CMK (cell line): ENCODE data around the gene TNFRSF4.
A peak's percentile ranks its signal among the peaks of the same experiment; 100 is the strongest.

Experiments used
- DNase-seq: peaks from one replicate; pipeline ENCODE4 v3.0.0-alpha.2; 2010; ENCODE audit warnings: low read depth

Gene TNFRSF4

GRCh38 chr1:1232796-1233566 is 19.0 kb upstream of the TNFRSF4 start:
- DNase-seq: no peak

GRCh38 chr1:1232208-1232795 is 18.3 kb upstream of the TNFRSF4 start, which contains the start of gene B3GALT6:
B3GALT6 (plus strand) TSS chr1:1232237; CDS start chr1:1232279, 42 bp downstream.
- no peak for DNase-seq

- DNase-seq: peak; percentile 96
Measured at GRCh38 chr1:1231400-1232207, 17.7 kb upstream of the TNFRSF4 start, which contains the start of gene SDF4. SDF4 (minus strand) TSS chr1:1232001; CDS start chr1:1228772, 3,229 bp downstream.

DNA sequence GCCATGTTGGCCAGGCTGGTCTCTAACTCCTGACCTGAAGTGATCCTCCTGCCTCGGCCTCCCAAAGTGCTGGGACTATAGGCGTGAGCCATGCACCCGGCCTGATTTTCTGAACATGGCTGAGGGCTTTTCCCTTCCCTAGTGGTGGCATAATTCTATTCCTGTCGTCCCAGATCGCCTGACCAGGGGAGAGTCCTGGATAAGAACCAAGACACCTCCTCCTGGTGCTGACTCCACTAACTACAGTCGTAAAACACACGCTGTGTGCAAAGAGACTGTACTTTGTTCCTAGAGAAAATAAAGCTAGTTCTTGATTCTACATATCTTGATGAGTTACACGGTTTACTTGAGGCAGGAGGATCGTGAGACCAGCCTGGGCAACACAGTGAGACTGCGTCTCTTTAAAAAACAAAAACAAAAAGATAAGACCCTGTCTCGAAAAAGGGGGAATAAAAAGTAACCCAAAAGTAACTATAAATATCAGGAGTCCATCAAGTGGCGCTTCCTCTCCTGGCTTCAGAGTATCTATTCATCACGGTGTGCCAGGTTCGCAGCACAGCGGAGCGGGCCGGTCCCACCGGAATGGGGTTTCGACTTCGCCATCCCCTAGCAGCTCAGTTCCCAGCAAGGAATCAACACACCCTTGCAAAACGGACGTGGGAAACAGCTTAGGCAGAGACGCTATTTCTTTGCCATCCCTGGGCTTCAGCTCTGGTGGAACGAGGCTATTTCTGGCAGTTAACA is 16.9 kb upstream of the TNFRSF4 start:
- no peak for DNase-seq

DNA sequence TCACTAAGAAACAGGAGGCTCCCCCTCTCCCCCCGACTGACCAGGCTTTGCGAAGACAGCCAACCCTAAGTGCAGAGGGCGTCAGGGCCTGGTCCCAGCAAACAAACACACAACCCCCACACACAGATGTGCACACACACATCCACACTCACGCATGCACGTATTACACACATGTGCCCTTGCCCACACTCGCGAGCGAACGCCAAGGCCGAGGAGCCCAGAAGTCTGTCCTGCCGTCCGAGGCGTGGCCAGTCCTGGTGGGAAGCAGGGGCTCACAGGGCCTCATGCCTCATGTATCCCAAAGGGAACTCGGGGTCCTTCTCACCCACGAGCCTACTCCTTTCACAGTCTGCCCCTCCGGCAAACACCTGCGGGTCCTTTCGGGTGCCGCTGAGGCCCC is 15.8 kb upstream of the TNFRSF4 start:
- no peak for DNase-seq

GRCh38 chr1:1228596-1229321 is 14.8 kb upstream of the TNFRSF4 start:
- DNase-seq: no peak

- DNase-seq: no peak
Measured at GRCh38 chr1:1228187-1228586, 14.2 kb upstream of the TNFRSF4 start.

DNA sequence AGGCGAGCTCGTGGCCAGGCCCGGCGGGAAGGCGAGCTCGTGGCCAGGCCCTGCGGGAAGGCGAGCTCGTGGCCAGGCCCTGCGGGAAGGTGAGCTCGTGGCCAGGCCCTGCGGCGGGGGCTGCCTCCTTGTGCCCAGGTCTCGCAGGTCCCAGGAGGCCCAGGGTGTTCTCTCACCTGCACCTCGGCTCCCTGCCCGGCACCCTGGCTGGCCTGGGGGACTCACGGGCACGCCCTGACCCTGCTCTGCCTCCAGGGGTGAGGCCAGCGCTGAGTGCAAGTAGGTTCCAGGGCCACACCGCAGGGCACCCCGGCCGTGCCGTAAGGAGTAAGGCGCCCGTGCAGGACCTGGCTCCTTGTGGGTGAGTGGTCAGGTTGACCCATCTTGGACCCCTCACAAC is 13.4 kb upstream of the TNFRSF4 start:
- DNase-seq: no peak

GRCh38 chr1:1226566-1227362 is 12.8 kb upstream of the TNFRSF4 start:
- no peak for DNase-seq

DNA sequence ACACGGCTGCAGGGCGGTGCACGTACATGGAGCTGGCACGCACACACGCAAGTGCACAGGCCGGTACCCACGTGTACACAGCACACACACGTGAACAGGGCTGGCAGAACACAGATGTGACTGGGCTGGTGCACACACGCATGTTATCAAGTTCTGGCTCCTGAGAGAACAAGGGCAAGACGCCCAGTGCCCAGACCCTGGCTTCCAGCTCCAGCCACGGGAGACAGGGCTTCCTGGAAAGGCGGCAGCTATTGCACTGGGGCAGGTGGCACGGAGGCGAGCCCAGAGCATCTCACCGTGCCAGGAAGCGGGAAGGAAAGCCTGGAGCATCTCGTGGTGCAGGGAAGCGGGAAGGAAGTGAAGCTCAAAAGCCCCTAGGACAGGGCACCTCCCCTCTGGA is 12.0 kb upstream of the TNFRSF4 start:
- DNase-seq: no peak

DNA sequence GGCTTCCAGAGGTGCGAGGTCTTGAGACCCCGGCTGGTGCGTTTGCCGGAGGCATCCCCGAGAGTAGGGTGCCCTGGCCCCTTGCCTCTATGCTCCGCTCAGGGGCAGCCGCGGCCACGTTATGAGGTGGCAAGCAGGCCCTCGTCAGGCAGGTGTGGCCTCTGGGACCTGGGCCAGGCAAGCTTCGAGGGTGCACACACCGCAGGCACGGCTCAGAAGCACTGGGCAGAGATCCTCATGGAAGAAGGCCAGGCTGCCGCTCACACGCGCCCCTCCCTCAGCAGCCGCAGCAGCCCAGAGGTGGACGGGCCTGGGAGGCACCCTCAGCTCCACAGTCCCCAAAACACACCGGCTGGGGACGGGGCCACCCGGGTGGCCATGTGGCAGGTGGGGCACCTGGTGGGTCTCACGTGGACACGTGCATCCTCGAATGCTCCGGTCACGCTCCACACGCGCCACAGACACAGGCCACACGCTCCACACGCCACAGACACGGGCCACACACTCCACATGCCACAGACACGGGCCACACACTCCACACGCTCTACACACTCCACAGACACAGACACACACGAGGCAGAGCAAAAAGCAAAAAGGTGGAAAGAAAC is 11.4 kb upstream of the TNFRSF4 start:
- no peak for DNase-seq

DNA sequence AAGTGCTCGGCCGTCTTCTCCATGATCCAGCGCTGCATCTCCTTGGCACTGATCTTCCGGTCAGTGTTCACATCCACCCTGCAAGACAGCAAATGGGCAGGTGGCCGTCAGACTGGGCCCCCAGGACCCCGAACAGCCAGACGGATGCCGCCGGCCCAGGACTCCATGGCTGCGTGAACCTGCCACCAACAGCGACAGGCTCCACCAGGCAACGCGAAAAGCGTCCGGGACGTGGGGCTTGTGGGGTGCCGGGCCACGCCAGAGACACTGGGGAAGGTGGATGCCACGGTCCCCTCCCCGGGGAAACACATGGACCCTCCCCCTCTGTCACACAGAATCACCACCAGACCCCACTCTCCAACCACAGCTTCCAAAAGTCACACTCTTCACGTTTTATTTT is 9.9 kb upstream of the TNFRSF4 start:
- no peak for DNase-seq

GRCh38 chr1:1223321-1223720 is 9.4 kb upstream of the TNFRSF4 start:
- no peak for DNase-seq

GRCh38 chr1:1222575-1223225 is 8.7 kb upstream of the TNFRSF4 start:
- no peak for DNase-seq

DNA sequence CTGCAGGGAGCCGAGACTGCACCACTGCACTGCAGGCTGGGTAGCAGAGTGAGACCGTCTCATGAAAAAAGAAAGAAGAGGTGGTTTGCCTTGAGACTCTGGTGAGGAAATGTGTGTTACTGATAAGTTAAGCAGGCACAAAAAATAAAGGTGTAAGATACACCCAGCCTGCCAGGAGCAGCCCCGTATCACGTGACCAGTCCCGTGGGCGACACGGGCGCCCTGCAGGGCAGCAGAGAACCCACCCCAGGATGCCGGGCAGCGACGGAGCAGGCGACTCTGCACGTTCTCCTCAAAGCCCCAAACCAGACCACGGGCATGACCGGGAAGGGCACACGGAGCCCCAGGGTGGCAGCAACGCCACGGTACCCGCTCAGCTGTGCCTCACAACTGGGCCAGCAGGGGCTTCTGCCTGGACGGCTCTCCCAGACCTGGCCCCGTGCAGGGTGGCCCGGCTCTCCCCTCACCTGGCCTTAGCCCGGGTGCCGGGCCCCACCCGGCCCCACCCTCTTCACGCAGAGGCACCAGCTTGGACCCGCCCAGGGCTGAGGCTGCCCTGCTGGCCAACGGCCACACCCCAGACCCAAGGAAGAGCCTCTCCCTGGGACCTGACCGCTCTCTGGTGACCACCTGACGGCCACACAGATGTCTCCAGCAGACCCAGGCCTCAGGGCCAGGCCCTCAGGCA is 8.1 kb upstream of the TNFRSF4 start:
- no peak for DNase-seq

DNA sequence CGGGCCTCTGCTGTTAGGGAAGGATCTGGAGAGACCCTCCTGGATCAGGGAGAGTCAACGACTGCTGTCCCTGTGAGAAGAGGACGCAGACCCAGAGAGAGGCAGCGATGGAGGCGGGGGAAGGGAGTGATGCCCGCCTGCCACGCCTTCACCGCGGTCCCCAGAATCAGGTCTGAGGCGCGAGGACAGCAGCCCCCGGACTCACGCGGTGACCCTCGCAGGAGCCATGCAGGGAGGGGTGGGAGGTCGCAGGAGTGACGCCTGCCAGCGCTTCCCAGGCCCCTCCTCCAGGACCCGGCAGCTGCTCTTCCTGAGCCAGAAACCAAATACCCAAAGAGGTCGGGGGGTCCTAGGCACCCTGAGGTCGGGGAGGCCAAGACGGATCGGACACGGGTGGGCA is 6.2 kb upstream of the TNFRSF4 start:
- DNase-seq: no peak

DNA sequence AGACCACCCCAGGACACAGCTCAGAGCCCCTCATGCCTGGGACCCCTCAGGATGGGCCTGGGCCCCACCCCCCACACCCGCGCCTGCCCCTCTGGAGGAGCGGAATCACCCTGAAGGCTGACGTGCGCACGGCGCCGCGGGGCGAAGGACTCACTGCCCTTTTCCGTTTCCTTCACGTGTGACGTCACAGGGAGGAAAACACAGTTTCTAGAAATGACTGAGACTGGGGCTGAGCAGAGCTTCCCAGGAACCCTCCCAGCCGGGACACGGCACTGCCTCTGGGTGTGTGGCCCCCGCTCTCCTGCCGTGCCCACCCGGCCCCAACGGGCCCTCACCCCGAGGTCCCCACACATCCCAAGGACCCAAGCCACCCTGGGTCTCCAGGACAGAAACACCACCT is 5.4 kb upstream of the TNFRSF4 start:
- no peak for DNase-seq

DNA sequence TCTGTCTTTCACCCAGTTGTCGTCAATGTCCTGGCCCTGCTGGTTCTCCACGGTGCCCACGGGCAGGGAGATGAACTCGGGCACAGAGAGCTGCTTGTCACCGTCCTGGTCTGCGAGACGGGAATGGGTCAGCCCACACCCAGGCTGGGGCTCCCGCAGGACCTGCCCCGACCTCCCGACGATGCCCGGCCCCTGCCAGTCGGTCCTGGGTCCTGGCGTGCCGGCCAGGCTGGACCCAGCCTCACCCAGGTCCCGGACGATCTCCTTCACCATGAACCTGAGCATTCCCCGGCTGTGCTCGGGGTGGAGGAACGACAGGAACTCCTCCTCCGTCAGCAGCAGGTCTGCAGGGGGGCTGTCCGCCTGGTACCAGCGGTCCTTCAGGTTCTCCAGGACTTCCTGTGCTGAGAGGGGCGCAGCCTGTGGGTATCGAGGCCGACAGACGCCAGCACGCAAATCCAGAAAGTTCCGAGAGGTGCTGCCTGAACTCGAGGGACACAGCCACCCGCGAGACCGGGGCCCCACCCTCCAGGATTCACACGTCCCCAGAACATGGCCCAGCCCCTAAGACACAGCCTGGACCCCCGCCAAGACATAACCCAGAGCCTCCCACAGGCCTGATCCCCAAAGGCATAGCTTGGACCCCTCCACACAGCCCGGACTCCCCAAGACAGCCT is 4.7 kb upstream of the TNFRSF4 start:
- no peak for DNase-seq
